Measurements from ENCODE around the gene RPL37A.
A peak's percentile ranks its signal among the peaks of the same experiment; 100 is the strongest.

Gene RPL37A

DNA sequence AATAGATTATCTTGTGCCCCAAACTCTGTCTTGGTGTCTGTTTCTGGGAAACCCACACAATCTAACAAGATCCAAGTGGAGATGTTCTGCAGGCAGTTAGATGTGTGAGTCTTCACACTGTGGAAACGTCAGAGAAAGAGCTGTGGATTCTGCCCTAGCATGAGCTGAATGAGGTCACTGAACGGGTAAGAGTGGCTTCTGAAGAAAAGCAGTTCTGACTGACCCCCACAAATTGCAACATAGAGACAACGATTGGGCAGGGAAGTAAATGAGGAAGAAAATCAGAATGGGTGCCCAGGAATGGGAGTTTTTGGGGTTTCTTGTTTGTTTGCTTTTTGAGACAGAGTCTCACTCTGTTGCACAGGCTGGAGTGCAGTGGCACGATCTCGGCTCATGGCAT lies 12.9 kb upstream of the RPL37A start:
- DNase-seq (ENCODE audit: low spot score), result no peak
- POLR2A ChIA-PET (ENCODE audit: low non-redundant PET), result interaction anchor here (1.2 kb wide), 1 partner anchor 12 kb away, joined by 3 read pairs; the partner anchor contains the start of gene RPL37A
- CTCF ChIA-PET, result no interaction called here
- H3K27ac ChIP-seq, result no peak overlapping the region
- TF ChIP-seq, protein P1, sequence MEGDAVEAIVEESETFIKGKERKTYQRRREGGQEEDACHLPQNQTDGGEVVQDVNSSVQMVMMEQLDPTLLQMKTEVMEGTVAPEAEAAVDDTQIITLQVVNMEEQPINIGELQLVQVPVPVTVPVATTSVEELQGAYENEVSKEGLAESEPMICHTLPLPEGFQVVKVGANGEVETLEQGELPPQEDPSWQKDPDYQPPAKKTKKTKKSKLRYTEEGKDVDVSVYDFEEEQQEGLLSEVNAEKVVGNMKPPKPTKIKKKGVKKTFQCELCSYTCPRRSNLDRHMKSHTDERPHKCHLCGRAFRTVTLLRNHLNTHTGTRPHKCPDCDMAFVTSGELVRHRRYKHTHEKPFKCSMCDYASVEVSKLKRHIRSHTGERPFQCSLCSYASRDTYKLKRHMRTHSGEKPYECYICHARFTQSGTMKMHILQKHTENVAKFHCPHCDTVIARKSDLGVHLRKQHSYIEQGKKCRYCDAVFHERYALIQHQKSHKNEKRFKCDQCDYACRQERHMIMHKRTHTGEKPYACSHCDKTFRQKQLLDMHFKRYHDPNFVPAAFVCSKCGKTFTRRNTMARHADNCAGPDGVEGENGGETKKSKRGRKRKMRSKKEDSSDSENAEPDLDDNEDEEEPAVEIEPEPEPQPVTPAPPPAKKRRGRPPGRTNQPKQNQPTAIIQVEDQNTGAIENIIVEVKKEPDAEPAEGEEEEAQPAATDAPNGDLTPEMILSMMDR (conservative IDR thresholded peaks at IDR 0.05; ENCODE audit: low read depth), result no peak

DNA sequence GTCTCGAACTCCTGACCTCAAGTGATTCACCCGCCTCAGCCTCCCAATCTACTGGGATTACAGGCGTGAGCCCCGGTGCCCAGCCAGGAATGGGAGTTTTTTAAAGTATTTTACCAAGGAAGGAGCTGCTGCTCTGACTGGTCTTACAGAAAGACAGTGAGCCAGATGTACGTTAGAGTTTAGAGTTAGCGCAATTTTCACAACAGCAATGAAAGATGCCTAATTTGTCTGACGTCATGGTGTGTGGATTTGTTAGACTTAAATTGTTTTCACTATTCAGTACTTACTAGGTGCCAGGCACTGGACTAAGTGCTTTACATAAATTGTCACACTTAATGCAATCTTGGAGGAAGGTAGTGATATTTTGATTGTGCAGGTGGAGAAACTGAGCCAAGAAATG lies 12.4 kb upstream of the RPL37A start:
- ChIA-PET POLR2A (ENCODE audit: low non-redundant PET) (interaction anchor here (1.2 kb wide), 1 partner anchor 12 kb away, joined by 3 read pairs; the partner anchor contains the start of gene RPL37A), CTCF (interaction anchor here (0.7 kb wide), 1 partner anchor 61 kb away, joined by 3 read pairs; no protein-coding TSS in a partner anchor)
- H3K27ac ChIP-seq, result no peak overlapping the region
- TF ChIP-seq, protein P1 (conservative IDR thresholded peaks at IDR 0.05; ENCODE audit: low read depth), result no peak
- DNase-seq (ENCODE audit: low spot score), result no peak

DNA sequence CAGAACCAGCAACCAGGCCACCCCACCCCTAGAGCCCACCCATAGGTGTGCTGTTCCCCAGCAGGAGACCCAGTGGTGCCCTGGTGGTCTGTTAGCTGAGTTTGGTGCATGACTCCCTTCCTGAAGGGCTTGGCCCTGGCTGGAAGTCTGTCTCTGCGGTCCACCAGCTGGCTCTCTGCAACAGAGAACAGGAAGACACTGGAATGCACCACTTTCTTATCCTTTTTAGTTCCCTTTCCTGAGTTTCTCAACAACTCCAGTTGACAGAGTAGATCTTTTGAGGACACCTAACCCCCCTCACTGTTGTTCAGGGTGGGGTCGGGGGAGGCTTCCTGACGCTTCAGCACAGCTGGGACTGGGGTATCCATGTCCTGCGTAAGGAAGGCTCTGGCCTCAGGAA lies 11.9 kb upstream of the RPL37A start:
- CTCF ChIA-PET, result interaction anchor here (0.7 kb wide), 1 partner anchor 61 kb away, joined by 3 read pairs; no protein-coding TSS in a partner anchor
- DNase-seq (ENCODE audit: low spot score), result no peak
- POLR2A ChIA-PET (ENCODE audit: low non-redundant PET), result interaction anchor here (1.2 kb wide), 1 partner anchor 11 kb away, joined by 3 read pairs; the partner anchor contains the start of gene RPL37A
- TF ChIP-seq, protein P1 (conservative IDR thresholded peaks at IDR 0.05; ENCODE audit: low read depth), result no peak
- no peak overlapping the region for H3K27ac ChIP-seq

DNA sequence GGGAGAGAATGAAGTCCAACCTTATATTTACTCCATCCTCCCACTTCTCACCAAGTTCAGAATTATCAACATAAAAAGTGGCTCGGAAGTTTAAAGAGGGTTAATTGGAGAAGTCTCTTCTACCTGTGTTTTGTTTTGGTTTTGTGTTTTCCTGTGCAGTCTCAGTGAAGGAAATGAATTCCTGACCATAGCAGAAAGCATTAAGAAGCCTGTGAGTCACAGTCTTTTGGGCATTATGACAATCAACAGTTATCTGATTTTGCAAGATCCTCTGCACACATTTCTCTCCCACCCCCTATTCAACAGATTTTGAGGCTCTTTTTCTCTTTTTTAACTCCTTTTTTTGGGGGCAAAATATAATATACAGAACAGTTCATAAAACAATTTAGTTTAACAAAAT lies 8.6 kb upstream of the RPL37A start:
- CTCF ChIA-PET, result no interaction called here
- H3K27ac ChIP-seq, result peak overlapping the region; percentile 43; the same call in 1 of the 2 replicates
- POLR2A ChIA-PET (ENCODE audit: low non-redundant PET), result no interaction called here
- TF ChIP-seq, protein P1 (conservative IDR thresholded peaks at IDR 0.05; ENCODE audit: low read depth), result no peak
- DNase-seq (ENCODE audit: low spot score), result peak; percentile 42

DNA sequence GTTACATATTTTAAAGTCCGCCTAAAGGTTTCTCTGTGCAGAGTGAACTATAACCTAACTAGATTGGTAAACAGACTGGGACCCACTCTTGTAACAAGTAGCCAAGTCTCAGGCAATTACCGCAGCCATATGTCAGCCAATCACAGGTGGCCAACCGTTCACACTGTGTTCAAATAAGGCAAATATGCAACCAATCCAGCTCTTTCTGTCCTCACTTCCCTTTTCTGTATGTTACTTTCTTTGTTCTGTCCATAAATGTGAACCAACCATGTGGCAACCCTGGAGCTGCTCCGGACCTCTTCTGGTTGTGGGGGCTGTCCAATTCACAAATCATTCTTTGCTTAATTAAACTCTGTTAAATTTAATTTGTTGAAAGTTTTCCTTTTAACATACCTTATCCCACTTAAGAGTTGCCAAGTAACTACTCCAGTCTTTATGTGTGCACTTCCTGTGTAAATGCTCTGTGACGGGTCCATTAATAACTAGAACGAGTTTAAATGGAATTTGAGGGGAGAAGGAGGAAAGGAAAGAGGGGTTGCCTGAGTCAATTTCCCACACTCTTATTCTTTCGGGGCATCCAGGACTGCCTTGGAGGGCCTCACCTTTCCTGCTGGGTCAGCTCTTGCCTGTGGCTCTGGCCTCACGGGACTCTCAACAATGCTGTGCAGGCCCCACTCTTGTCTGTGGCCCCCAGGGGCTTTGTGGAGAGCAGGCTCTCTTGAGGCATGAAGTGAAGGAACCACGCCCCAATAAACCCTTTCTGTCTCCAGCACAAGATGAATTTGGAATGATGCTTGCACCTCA lies 6.6 kb upstream of the RPL37A start:
- no peak for DNase-seq (ENCODE audit: low spot score)
- CTCF ChIA-PET, result no interaction called here
- TF ChIP-seq, protein P1 (conservative IDR thresholded peaks at IDR 0.05; ENCODE audit: low read depth), result no peak
- H3K27ac ChIP-seq, result no peak overlapping the region
- POLR2A ChIA-PET (ENCODE audit: low non-redundant PET), result no interaction called here

DNA sequence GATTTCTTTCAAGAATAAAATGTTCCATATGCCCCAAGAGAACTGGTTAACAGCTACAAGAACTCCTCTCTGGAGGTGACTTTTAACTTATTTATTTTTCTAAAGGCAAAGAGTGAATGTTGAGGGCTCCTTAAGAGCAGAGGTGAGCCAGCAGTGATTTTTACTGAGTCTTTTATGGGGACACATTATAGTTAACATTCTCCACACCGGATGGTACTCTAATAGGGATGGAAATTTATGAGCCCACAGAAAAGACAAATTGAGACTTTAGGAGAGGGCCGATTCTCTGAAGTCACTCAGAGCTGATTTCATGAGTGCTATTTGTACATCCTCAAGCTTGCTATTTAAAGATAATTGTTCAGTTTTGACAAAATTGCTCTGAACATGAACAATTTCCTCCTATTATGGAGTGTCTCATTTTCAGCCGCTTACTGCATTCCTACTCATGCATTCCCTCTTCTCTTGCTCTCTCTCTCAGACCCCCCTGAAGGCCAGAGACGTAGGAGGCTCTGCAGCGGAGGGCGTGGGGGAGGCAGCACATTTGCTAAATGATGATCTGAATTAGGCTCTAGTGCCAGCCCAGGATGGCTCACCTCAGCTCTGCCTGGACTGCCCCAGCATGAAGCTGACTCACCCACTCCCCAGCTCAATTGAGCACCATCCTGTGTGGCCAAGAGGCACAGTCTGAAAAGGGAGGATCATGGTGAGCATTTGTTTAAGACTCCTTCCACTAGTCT lies 5.9 kb upstream of the RPL37A start:
- H3K27ac ChIP-seq, result peak overlapping the region; percentile 51
- ChIA-PET POLR2A (ENCODE audit: low non-redundant PET) (no interaction called here), CTCF (no interaction called here)
- peak; percentile 62 for DNase-seq (ENCODE audit: low spot score)
- TF ChIP-seq, protein P1 (conservative IDR thresholded peaks at IDR 0.05; ENCODE audit: low read depth), result no peak

Data from RWPE1 (cell line).